SIG-M5 treated with dmso at 0.1 percent for 504 hours (cell line): ENCODE results near the gene TMPRSS6.

Experiments used
- DNase-seq: peaks from one replicate; lab custom pipeline; 2025; ENCODE audit not compliant: unreplicated experiment; lab: John Stamatoyannopoulos, UW

The TMPRSS6 gene

GRCh38 chr22:37069719-37070118 is 39.8 kb downstream of the TMPRSS6 start:
- DNase-seq, result no peak

DNA sequence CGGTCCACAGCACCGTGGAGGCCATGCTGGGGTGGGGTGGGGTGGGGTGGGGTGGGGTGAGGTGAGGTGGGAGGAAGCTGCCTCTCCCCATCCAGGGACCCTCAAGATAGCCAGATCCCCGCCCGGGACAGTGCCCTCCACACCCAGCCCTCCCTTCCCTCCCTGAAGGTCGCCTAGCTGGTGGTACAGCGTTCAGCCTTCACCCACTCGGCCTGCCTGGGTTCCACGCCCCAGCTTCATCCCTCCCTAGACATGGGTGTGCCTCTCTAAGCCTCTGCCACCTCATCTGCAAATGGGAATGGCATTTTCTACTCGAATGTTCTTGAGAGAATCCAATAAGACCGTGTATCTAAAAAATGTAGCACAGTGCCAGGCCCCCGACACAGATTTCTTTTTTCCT is 40.2 kb downstream of the TMPRSS6 start:
- DNase-seq, result no peak

DNA sequence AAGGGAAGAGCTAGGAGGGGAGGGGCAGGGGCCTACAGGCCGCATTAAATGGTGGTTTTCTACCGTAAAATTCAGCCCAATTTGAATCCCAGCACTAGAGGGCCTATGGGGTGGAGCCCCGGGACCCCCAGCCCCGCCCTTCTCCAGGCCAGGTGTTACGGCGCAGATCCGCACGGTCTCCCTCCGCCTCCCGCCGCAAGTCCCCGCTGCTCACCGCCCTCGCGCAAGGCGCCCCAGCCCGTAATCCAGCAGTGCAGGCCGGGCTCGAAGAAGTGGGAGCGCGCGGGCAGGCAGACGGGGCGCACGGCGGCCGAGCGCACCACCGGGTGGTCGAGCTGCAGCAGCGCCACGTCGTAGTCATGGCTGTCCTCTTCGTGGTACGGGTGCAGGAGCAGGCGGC is 40.7 kb downstream of the TMPRSS6 start:
- DNase-seq, result no peak

GRCh38 chr22:37067428-37067827 is 42.1 kb downstream of the TMPRSS6 start:
- DNase-seq, result no peak

GRCh38 chr22:37065961-37066360 is 43.6 kb downstream of the TMPRSS6 start:
- DNase-seq, result no peak

DNA sequence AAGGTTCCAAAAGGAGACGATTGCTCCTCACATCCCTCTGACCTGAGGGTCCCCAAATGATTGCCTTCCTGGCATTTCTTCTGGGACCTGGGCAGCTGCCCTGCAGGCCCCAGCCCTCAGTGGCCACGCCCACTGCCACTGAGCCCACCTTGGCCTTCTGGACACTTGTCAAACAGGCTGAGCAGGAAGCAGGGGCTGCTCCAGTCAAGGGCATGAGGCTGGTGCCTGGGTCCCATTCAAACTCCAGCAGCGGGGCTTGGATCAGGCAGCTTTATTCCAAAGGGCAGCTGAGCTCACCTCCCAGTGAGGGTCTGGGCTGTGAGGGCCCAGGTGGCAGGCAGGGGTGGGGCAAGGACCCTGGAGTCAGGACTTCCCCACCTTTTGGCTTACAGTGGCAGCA is 44.3 kb downstream of the TMPRSS6 start:
- DNase-seq, result no peak

DNA sequence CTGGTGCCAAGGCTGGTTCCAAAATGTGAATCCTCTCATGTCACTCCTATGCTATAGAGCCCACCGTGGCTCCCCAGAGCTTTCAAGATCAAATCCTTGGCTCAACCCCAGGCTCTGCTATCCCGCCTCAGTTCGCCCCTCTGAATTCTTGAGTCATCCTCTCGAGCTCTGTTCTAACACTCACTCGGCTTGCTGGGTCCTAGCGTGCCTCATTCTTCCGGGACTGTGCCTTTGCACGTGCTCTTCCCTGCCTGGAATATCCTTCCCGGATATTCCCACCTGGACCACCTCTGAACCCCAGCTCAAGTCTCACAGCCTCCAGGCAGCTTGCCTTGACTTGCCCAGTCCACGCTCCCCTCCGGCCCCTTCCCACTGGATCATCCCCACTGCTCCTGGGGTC is 45.0 kb downstream of the TMPRSS6 start:
- DNase-seq, result no peak

GRCh38 chr22:37063431-37064420 is 45.8 kb downstream of the TMPRSS6 start:
- DNase-seq, result no peak

DNA sequence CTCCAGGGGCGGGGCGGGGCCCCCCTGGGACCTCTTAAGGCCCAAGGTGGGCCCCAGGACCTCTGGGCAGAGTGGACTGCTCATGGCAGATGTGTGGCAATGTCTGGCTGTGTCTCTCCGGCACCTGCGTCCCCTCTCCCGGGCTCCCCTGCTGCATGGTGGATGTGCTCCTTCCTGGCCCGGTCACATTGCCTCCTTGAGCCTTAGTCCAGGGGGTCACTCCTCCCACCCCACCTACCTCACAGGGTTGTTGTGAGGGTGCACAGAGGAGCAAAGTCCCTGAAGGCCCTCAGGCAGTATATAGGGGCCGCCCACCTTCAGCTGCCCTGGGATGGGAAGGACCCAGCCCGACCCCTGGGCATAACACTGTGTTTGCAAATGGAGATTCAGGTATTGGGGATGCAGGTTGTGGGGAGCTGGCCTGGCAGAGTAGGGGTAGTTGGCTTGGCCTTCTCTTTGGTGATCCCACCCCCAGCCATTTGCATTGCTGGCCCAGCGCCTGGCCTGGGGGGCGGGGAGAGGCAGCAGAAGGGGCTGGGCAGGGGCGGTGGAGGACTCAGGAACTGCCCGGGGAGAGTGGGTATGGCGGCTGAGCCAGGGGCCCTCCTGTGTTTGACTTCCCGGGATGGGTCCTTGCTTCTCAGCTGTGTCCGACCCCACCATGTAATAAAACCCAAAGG is 46.7 kb downstream of the TMPRSS6 start:
- no peak for DNase-seq

- DNase-seq, result no peak
Observed at GRCh38 chr22:37062376-37062675, 47.2 kb downstream of the TMPRSS6 start.

DNA sequence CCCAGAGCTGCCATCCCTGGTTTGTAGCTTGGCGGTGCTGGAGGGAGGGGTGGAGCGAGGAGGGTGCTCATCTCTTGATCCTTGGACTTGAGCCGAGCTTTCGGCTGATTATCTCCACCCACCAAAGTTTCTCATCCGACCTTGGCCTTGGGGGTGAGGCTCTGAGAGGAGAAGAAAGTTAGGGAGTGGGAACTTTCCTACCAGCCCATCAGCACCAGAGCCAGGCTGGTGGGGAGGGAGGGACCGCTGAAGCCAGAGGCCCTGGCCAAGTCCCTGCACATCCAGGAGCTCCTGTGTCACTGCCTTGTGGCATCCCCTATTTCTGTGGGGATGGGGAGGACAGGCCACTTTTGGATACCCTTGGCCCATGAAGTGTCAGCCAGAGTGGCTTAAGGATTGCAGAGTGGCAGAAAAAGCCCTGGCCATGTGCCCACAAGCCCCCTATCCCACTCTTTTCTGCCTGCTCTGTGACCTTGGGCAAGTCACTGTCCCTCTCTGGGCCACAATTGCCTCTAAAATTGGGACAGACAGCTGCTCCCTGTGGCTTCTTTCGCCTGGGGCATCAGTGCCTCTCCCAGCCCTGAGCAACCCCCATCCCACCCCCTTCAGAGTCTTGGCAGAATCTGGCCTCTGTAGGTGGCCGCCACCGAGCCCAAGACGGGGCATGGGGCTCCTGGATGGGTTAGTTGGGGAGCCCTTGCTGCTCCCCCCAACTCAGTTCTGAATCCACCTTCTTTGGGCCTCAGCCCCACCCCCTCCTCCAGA is 47.7 kb downstream of the TMPRSS6 start:
- DNase-seq, result no peak

GRCh38 chr22:37060801-37061610 is 48.5 kb downstream of the TMPRSS6 start:
- DNase-seq, result no peak

- DNase-seq, result no peak
Observed at GRCh38 chr22:37059876-37060449, 49.5 kb downstream of the TMPRSS6 start.

DNA sequence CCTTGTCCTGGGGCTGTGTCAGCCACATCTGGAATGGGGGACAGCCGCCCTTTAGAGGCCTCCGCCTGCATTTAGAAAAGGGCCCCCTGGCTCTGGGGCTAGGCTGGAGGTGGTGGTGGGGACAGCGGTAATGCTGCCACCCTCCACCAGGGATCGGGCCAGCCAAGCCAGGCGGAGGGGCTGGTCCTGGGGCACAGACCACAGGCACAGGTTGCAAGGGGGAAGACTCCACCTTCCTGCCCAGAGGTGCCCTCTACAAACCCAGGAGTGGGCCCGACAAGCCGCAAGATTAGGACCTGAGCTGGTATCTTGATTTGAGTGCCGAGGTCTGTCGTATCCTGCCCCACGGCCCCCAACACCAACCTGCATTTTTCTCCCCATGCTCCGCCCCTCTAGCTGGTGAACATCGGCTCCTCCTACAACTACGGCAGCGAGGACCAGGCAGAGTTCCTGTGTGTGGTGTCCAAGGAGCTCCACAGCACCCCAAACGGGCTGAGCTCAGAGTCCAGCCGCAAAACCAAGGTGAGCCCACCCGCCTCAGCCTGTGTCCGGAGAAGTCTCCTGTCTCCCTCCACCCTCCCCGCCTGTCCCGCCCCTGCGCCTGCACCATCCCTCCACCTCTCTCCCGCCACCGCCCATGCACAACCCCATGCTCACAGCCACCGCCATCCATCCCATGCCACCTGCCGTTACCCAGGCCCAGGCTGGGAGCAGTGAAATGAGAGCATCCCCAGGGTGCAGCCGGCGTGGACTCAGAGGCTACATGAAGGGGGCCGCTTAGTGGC is 50.4 kb downstream of the TMPRSS6 start:
- no peak for DNase-seq

DNA sequence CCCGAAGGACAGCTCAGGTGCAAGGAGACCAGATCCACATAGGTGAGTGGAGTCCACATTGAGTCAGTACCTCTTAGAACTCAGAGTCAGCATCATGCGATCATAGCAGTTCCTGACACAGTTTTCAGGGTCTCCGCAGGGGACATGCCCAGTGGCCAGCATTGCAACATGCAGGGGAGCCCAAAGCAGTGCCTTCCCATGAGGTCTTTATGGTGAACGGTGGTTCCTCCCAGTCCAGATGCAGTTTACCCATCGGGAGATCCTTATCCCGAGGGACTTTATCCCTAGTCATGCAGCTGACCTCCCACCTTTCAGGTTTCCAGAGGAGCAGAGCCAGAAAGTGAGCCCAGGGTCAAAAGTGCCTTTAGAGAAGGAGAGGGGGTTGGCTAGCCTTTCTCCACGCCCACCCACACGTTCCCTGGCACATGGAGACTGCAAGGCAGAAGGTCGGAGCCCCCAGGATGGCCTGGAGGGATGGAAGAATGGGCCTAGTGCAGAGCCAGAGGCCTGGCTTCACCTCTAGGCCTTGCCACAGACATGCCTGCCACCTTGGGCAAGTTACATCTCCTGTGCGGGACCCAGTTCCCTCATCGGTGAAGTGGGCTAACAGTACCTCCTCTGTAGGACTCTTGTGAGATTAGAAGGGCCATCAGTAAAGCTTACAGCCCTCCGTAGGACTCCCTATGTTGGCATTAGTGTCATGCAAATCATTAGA is 51.6 kb downstream of the TMPRSS6 start:
- no peak for DNase-seq

- DNase-seq, result no peak
Observed at GRCh38 chr22:37057226-37057625, 52.3 kb downstream of the TMPRSS6 start.

DNA sequence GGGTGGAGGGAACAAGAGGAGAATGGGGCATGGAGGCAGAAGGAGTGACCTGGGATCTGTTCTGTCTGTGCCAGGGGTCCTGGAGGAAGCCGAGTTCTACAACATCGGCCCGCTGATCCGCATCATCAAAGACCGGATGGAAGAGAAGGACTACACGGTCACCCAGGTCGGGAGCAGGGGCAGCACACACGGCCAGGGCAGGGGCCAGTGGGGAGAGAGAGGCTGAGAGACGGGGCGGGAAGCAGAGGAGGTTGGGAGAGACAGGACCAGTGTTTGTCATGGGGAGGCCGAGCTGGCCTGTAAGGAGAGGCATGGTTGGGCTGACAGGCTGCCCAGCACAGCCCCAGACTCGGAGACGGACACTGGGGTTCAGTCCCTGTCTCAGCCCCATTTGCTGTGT is 53.3 kb downstream of the TMPRSS6 start:
- no peak for DNase-seq

DNA sequence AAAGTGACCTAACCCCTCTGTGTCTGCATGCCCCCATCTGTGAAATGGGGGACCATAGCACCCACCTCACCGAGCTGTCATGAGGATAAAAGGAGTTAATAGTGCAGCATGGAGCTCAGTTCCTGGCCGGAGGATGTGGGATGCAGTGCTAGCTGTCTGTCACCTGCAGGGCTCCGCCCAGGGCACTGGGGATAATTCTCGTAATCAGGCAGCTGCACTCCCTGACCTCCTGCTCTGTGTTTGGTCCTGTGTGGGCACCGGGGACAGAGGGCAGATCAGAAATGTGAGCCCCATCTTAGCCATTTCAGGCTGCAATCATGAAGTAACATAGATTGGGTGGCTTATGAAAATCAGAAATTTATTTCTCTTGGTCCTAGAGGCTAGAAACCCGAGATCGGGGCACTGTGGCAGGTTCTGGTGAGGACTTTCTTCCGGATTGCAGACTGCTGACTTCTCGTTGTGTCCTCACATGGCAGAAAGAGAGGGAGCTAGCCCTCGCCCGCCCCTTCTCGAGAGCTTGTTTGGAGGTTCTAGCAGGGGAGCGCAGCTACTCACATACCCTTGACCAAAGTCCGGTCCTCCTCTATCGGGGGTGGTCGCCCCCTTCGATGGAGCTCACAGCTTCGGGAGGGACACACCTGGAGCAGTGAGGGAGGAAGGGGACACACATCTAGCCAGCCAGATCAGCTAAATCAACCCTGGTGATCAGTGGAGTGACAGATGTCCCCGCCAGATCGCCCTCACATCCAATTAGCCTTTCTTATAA is 54.7 kb downstream of the TMPRSS6 start:
- DNase-seq, result no peak

DNA sequence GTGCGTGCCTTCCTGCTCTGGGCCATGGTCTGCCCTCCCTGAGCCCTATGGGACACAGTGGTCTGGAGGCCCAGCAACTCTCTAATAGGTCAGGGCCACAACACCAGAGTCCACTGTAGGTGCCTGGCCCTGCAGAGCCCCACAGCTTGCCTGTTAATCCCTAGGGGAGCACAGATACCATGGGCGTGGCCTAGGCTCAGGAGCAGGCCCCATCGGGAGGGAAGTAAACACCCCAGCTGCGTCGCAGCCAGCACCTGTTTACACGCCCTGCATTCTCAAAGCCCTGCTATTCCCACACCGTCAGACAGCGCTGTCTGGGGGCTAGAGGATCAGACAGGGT is 55.5 kb downstream of the TMPRSS6 start:
- no peak for DNase-seq
